GM10266 (cell line): ENCODE results near the gene IFI16.
A peak's percentile ranks its signal among the peaks of the same experiment; 100 is the strongest.
"Not testable (repeated sequence)": the region's sequence is repeated elsewhere in the genome, so short reads cannot be mapped to it uniquely, and the experiment has no call there.

ENCODE experiments used
- DNase-seq: peaks from one replicate; pipeline ENCODE4 v3.0.0; 2012; ENCODE audit errors: extremely low spot score
- CTCF ChIP-seq: IDR thresholded peaks from 2 replicates; pipeline ENCODE4 v1.5.1; 2012; ENCODE audit warnings: mild to moderate bottlenecking, low read depth; ENCODE audit not compliant: control insufficient read depth, insufficient read depth; ENCODE audit errors: missing control alignments

Gene IFI16

GRCh38 chr1:158998037-158998780 is 11.5 kb upstream of the IFI16 start:
- TF ChIP-seq CTCF = no peak
- DNase-seq = no peak

GRCh38 chr1:158998781-158999161 is 10.9 kb upstream of the IFI16 start:
- TF ChIP-seq CTCF = peak; percentile 85
- DNase-seq = peak; percentile 28

- no peak for TF ChIP-seq CTCF
- no peak for DNase-seq
Measured at GRCh38 chr1:158999316-159000069, 10.2 kb upstream of the IFI16 start.

- no peak for TF ChIP-seq CTCF
Measured at GRCh38 chr1:159000070-159000409, 9.7 kb upstream of the IFI16 start.

GRCh38 chr1:159000625-159001024 is 9.1 kb upstream of the IFI16 start:
- no peak for TF ChIP-seq CTCF
- no peak for DNase-seq

More at GRCh38 chr1:159000070-159000409, 9.7 kb upstream of the IFI16 start:
- no peak for DNase-seq

- no peak for TF ChIP-seq CTCF
- DNase-seq = no peak
Measured at GRCh38 chr1:159005161-159005560, 4.5 kb upstream of the IFI16 start.

- DNase-seq = no peak
- peak; percentile 12 for TF ChIP-seq CTCF
Measured at GRCh38 chr1:159005676-159006075, 4.0 kb upstream of the IFI16 start.

GRCh38 chr1:159006210-159006807 is 3.4 kb upstream of the IFI16 start:
- DNase-seq = not testable (repeated sequence)
